ENCODE data around the gene SINHCAF. TPM values are rescaled to one million over a fixed set of nuclear protein-coding genes. Genes with fewer than 3 reads are reported as not detected.
A peak's percentile ranks its signal among the peaks of the same experiment; 100 is the strongest.

SINHCAF gene
- total and polyA plus RNA-seq, 2 donors from 2014 or later, result 33.1 to 96.2 TPM

DNA sequence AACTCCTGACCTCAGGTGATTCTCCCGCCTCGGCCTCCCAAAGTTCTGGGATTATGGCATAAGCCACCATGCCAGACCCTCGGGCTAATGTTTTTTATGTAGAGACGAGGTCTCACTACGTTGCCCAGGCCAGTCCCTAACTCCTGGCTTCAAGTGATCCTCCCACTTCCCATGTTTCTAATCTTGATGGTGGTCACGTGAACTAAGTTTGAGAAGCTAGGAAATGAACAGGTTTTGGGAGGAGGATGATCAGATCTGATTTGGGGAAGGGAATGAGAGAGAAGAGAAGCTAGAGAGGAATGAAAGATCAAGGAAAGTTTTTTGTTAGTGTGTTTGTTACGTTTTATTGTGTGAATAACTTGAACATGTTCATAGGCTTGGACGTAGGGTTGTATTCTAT, 17.2 kb upstream of the SINHCAF start:
- H3K4me3 ChIP-seq (ENCODE audit: low read length in 3 of 3), result no peak overlapping the region
- TF ChIP-seq, protein P1, sequence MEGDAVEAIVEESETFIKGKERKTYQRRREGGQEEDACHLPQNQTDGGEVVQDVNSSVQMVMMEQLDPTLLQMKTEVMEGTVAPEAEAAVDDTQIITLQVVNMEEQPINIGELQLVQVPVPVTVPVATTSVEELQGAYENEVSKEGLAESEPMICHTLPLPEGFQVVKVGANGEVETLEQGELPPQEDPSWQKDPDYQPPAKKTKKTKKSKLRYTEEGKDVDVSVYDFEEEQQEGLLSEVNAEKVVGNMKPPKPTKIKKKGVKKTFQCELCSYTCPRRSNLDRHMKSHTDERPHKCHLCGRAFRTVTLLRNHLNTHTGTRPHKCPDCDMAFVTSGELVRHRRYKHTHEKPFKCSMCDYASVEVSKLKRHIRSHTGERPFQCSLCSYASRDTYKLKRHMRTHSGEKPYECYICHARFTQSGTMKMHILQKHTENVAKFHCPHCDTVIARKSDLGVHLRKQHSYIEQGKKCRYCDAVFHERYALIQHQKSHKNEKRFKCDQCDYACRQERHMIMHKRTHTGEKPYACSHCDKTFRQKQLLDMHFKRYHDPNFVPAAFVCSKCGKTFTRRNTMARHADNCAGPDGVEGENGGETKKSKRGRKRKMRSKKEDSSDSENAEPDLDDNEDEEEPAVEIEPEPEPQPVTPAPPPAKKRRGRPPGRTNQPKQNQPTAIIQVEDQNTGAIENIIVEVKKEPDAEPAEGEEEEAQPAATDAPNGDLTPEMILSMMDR (IDR thresholded peaks at IDR 0.05; ENCODE audit: borderline replicate concordance, extremely low read depth, insufficient read depth), result no peak
- FAIRE-seq (no peak), DNase-seq (no peak)
- H3K27me3 ChIP-seq (ENCODE audit: control insufficient read depth, insufficient read depth, low read length), result no peaks in the 10 kb centered on the region
- no peak overlapping the region for H3K9ac ChIP-seq (ENCODE audit: low read length in 3 of 3)
- H3K27ac ChIP-seq (ENCODE audit: low read depth in 2 of 2, low read length in 2 of 2), result no peak overlapping the region
- no peaks in the 10 kb centered on the region for H3K4me1 ChIP-seq (ENCODE audit: control insufficient read depth in 2 of 3, insufficient read depth in 2 of 3, low read depth in 1 of 3, low read length in 3 of 3)
- no peaks in the 10 kb centered on the region for H3K9me3 ChIP-seq (ENCODE audit: control insufficient read depth in 2 of 3, insufficient read depth in 1 of 3, low read length in 3 of 3)
- intact Hi-C loops (cut with DNase I), result no loop called here
- no peaks in the 10 kb centered on the region for H3K36me3 ChIP-seq (ENCODE audit: control insufficient read depth in 2 of 3, insufficient read depth in 3 of 3, low read length in 3 of 3)

GRCh38 chr12:31342286-31342685, 16.3 kb upstream of the SINHCAF start:
- H3K9ac ChIP-seq (ENCODE audit: low read length in 3 of 3), result no peak overlapping the region
- H3K27ac ChIP-seq (ENCODE audit: low read depth in 2 of 2, low read length in 2 of 2), result no peak overlapping the region
- no peak overlapping the region for H3K4me3 ChIP-seq (ENCODE audit: low read length in 3 of 3)
- FAIRE-seq (no peak), DNase-seq (peak in 2 of 5 donors; percentile 72)
- H3K4me1 ChIP-seq (ENCODE audit: control insufficient read depth in 2 of 3, insufficient read depth in 2 of 3, low read depth in 1 of 3, low read length in 3 of 3), result no peaks in the 10 kb centered on the region
- intact Hi-C loops (cut with DNase I), result no loop called here
- H3K36me3 ChIP-seq (ENCODE audit: control insufficient read depth in 2 of 3, insufficient read depth in 3 of 3, low read length in 3 of 3), result no peaks in the 10 kb centered on the region
- TF ChIP-seq, protein P1 (IDR thresholded peaks at IDR 0.05; ENCODE audit: borderline replicate concordance, extremely low read depth, insufficient read depth), result no peak
- no peaks in the 10 kb centered on the region for H3K27me3 ChIP-seq (ENCODE audit: control insufficient read depth, insufficient read depth, low read length)
- no peaks in the 10 kb centered on the region for H3K9me3 ChIP-seq (ENCODE audit: control insufficient read depth in 2 of 3, insufficient read depth in 1 of 3, low read length in 3 of 3)

- intact Hi-C loops (cut with DNase I), result no loop called here
- Histone ChIP-seq H3K4me3 (ENCODE audit: low read length in 3 of 3) (no peak overlapping the region), H3K4me1 (ENCODE audit: control insufficient read depth in 2 of 3, insufficient read depth in 2 of 3, low read depth in 1 of 3, low read length in 3 of 3) (no peaks in the 10 kb centered on the region), H3K36me3 (ENCODE audit: control insufficient read depth in 2 of 3, insufficient read depth in 3 of 3, low read length in 3 of 3) (no peaks in the 10 kb centered on the region), H3K9ac (ENCODE audit: low read length in 3 of 3) (no peak overlapping the region), H3K27me3 (ENCODE audit: control insufficient read depth, insufficient read depth, low read length) (no peaks in the 10 kb centered on the region), H3K27ac (ENCODE audit: low read depth in 2 of 2, low read length in 2 of 2) (no peak overlapping the region), H3K9me3 (ENCODE audit: control insufficient read depth in 2 of 3, insufficient read depth in 1 of 3, low read length in 3 of 3) (no peaks in the 10 kb centered on the region)
- DNase-seq (peak in 2 of 5 donors; percentile 26 to 33), FAIRE-seq (no peak)
- TF ChIP-seq, protein P1 (IDR thresholded peaks at IDR 0.05; ENCODE audit: borderline replicate concordance, extremely low read depth, insufficient read depth), result no peak
Observed at GRCh38 chr12:31339831-31340622, 14.1 kb upstream of the SINHCAF start.
